HepG2 (cell line): Measurements from ENCODE around the gene SCUBE1. TPM values are rescaled to one million over a fixed set of nuclear protein-coding genes. Genes with fewer than 3 reads are reported as not detected.

Experiments
- ATAC-seq: fragments of 200-7000 bp; cut with Tn5 transposase; 3 replicates; pipeline ENCODE4 v1.9.1; 2020; ENCODE audit warnings: mild to moderate bottlenecking, moderate library complexity
- BruUV-seq: library from RNA; stranded (reverse); fragments of 400-500 nt; replicated peaks from 2 replicates; lab custom pipeline; 2021; lab: Mats Ljungman, UMichigan
- CTCF ChIA-PET: fragments of 300-600 bp; formaldehyde crosslinking; extraction: SDS; loops from one replicate; lab custom pipeline; 2021; ENCODE audit warnings: low total read pairs, inconsistent platforms, low intra/inter-chr PET ratio; lab: Yijun Ruan, JAX
- POLR2A ChIA-PET: fragments of 350-600 bp; sonication (Branson Sonifier 250); formaldehyde crosslinking; loops from one replicate; lab custom pipeline; 2020; ENCODE audit warnings: antibody characterized with exemption, inconsistent platforms; lab: Yijun Ruan, JAX
- DNase-seq: peaks from one replicate; pipeline ENCODE4 v3.0.0-alpha.2; 2015; ENCODE audit warnings: low spot score
- FAIRE-seq: peaks from 3 replicates; lab custom pipeline; 2011; peaks lifted over from hg19 to GRCh38; lab: Jason Lieb, UNC
- H2AFZ ChIP-seq: one replicate; pipeline ENCODE4 v1.6.1; 2011; ENCODE audit warnings: low read length, inconsistent platforms
- H3K27ac ChIP-seq: fragments of 300-600 bp; 3 replicates; pipeline ENCODE4 v1.8.0; 2011; ENCODE audit warnings: mixed run types, mild to moderate bottlenecking, mixed read lengths, low read length, inconsistent platforms; ENCODE audit not compliant: insufficient read depth; ENCODE audit errors: extremely low read length
- H3K27me3 ChIP-seq, 2 experiments: fragments of 200-600 bp in 1 of 2; 2 replicates in 1 of 2; 3 replicates in 1 of 2; pipeline versions ENCODE4 v1.6.0 to v1.8.0; 2011; ENCODE audit warnings: low read length in 2 of 2, mild to moderate bottlenecking in 2 of 2, moderate library complexity in 2 of 2, inconsistent platforms in 1 of 2; ENCODE audit not compliant: insufficient read depth in 2 of 2, control insufficient read depth in 1 of 2
- H3K36me3 ChIP-seq, 2 experiments: fragments of 200-600 bp in 1 of 2; replicated peaks in 1 of 2; 2 replicates in 1 of 2; 3 replicates in 1 of 2; pipeline versions ENCODE4 v1.5.1 to v1.8.0; 2011; ENCODE audit warnings: low read length in 2 of 2, inconsistent platforms in 1 of 2; ENCODE audit not compliant: insufficient read depth in 2 of 2, control insufficient read depth in 1 of 2
- H3K4me1 ChIP-seq: 2 replicates; pipeline ENCODE4 v1.5.1; 2012; ENCODE audit warnings: low read length, inconsistent platforms; ENCODE audit not compliant: insufficient read depth
- H3K4me2 ChIP-seq: 2 replicates; pipeline ENCODE4 v1.6.0; 2011; ENCODE audit warnings: low read depth, low read length, inconsistent platforms
- H3K4me3 ChIP-seq, 3 experiments: fragments of 200-600 bp in 1 of 3; sonication (generic), shearing (Covaris generic) in 1 of 3; replicated peaks in 1 of 3; 2 replicates each; pipeline ENCODE4 v1.5.1; 2011 to 2016; ENCODE audit warnings: low read length in 3 of 3, inconsistent platforms in 2 of 3, low read depth in 2 of 3, mild to moderate bottlenecking in 2 of 3, control low read depth in 1 of 3, mixed read lengths in 1 of 3; ENCODE audit not compliant: insufficient read depth in 1 of 3
- H3K79me2 ChIP-seq: one replicate; pipeline ENCODE4 v1.6.1; 2011; ENCODE audit warnings: low read length, inconsistent platforms; ENCODE audit not compliant: insufficient read depth
- H3K9ac ChIP-seq: 2 replicates; pipeline ENCODE4 v1.6.0; 2011; ENCODE audit warnings: mild to moderate bottlenecking, low read depth, low read length, inconsistent platforms; ENCODE audit not compliant: insufficient read depth
- H3K9me3 ChIP-seq: 2 replicates; pipeline ENCODE4 v1.5.1; 2012; ENCODE audit warnings: mild to moderate bottlenecking, low read length
- H4K20me1 ChIP-seq: 2 replicates; pipeline ENCODE4 v1.6.0; 2011; ENCODE audit warnings: inconsistent platforms, mild to moderate bottlenecking, low read length, moderate library complexity; ENCODE audit not compliant: insufficient read depth
- AGO1 ChIP-seq: fragments of 200-400 bp; formaldehyde crosslinking; IDR thresholded peaks from 2 replicates; pipeline ENCODE4 v1.6.1; 2017; ENCODE audit warnings: mild to moderate bottlenecking, low read depth, low read length, moderate library complexity; ENCODE audit not compliant: poor library complexity, severe bottlenecking
- HDAC2 ChIP-seq: sonication (generic); formaldehyde crosslinking; IDR thresholded peaks from 2 replicates; pipeline ENCODE4 v1.4.0; 2020; ENCODE audit warnings: missing genetic modification reagents
- HNRNPLL ChIP-seq: fragments of 200-400 bp; formaldehyde crosslinking; IDR thresholded peaks from 2 replicates; pipeline ENCODE4 v1.6.1; 2017; ENCODE audit warnings: mild to moderate bottlenecking, low read depth, low read length; ENCODE audit not compliant: poor library complexity, severe bottlenecking
- RAD21 ChIP-seq: fragments of 450-650 bp; formaldehyde crosslinking; IDR thresholded peaks from 2 replicates; pipeline ENCODE4 v1.5.0; 2020; ENCODE audit warnings: mild to moderate bottlenecking
- SMC3 ChIP-seq: IDR thresholded peaks from 2 replicates; pipeline ENCODE4 v1.6.1; 2011; ENCODE audit warnings: low read length, improper control_type of control experiment
- SRY ChIP-seq: sonication (generic); formaldehyde crosslinking; IDR thresholded peaks from 2 replicates; pipeline ENCODE4 v1.8.0; 2022; ENCODE audit warnings: mild to moderate bottlenecking, missing genetic modification reagents
- STAG1 ChIP-seq: sonication (generic); formaldehyde crosslinking; IDR thresholded peaks from 2 replicates; pipeline ENCODE4 v1.4.0; 2020; ENCODE audit warnings: missing genetic modification reagents
- XRCC5 ChIP-seq: fragments of 200-400 bp; formaldehyde crosslinking; optimal IDR thresholded peaks from 2 replicates; pipeline ENCODE3; 2017; ENCODE audit warnings: mild to moderate bottlenecking, low read length
- ZFX ChIP-seq: sonication (generic); formaldehyde crosslinking; IDR thresholded peaks from 2 replicates; pipeline ENCODE4 v1.4.0; 2020; ENCODE audit warnings: mild to moderate bottlenecking, low read depth, missing genetic modification reagents, moderate library complexity
- ZMAT3 ChIP-seq: sonication (generic); formaldehyde crosslinking; conservative IDR thresholded peaks from 2 replicates; pipeline ENCODE4 v1.7.0; 2021; ENCODE audit warnings: missing genetic modification reagents
- WGBS: methylation state at CpG from one replicate; pipeline ENCODE4 v1.1.6; 2017; ENCODE audit warnings: low lambda C conversion rate; 5-methylcytosine and 5-hydroxymethylcytosine counted together
- in situ Hi-C: cut with HindIII; loops from 2 replicates; pipeline ENCODE4 v1.10.0; 2017; ENCODE audit warnings: low pct_unique_long_range_greater_than_20kb; ENCODE audit not compliant: extremely low pct_ligation_motif_present
- intact Hi-C: fragments of 100-400 bp; cut with micrococcal nuclease; formaldehyde crosslinking; loops from one replicate; pipeline ENCODE4 v1.10.0; 2022; ENCODE audit not compliant: unreplicated experiment
- polyA plus RNA-seq, 8 experiments: library from polyadenylated mRNA; depleted of rRNA in 3 of 8; stranded (reverse) in 7 of 8; unstranded in 1 of 8; fragments of >200 nt; fragmentation: Illumina TruSeq in 4 of 8; extraction: Trizol in 4 of 8; gene quantifications; 2 replicates each; pipeline versions ENCODE4 v1.2.1 to v1.2.3, GENCODE V29; 2011 to 2016; ENCODE audit warnings: low read depth in 4 of 8, missing spikeins in 1 of 8, mixed read lengths in 1 of 8; ENCODE audit not compliant: insufficient read depth in 1 of 8
- total RNA-seq, 5 experiments: library from RNA; depleted of rRNA; stranded (reverse); fragments of >200 nt; fragmentation: Illumina TruSeq; extraction: Trizol; gene quantifications; 2 replicates each; pipeline ENCODE4 v1.2.3, GENCODE V29; 2016; ENCODE audit warnings: low read depth in 1 of 5
- TF ChIP-seq, protein P1 (sequence below): sonication (generic); formaldehyde crosslinking; IDR thresholded peaks from 2 replicates; pipeline ENCODE4 v1.4.0; 2020; ENCODE audit warnings: mild to moderate bottlenecking, missing genetic modification reagents, borderline replicate concordance
- TF ChIP-seq, protein P2 (sequence below): sonication (generic); formaldehyde crosslinking; IDR thresholded peaks from 2 replicates; pipeline ENCODE4 v1.5.0; 2020; ENCODE audit warnings: mild to moderate bottlenecking, missing genetic modification reagents, moderate library complexity
- TF ChIP-seq, protein P3 (sequence below): sonication (generic); formaldehyde crosslinking; conservative IDR thresholded peaks from 2 replicates; pipeline ENCODE4 v1.8.0; 2022; ENCODE audit warnings: mild to moderate bottlenecking, moderate library complexity, missing genetic modification reagents

SCUBE1 gene
- total and polyA plus RNA-seq, 2 of the 13 experiments (the other 11 are each of a cell fraction or from before 2014, with no cell fraction given): under 0.01 to 0.05 TPM

DNA sequence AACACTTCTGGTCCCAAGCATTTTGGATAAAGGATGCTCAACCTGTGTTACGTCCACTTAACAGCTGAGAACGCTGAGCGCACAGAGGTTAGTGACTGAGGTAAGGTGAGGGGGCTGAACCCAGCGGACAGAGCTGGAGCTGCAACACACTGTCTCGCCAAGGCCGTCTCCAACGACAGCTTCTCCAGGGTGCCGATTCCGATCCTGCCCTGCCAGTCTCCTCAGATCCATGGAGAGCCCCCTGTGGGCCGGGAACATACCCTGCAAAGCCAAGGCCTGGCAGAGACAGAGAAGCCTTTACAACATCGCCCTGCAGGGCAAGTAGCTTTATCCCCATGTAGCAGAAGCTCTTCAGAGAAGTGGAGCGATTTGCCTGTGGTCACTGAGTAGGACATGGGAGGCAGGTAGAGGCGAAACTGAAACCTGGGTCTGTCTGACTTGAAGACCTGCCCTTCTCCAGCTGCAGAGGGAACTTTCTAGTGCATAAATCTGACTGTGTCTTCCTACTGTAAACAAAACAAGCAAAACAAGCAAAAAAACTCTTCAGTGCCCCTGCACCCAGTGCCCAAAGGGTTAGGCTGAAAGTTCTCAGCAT is 72.8 kb downstream of the SCUBE1 start:
- Histone ChIP-seq H3K27ac (no peak overlapping the region), H3K4me3 (no peak overlapping the region), H3K9ac (no peak overlapping the region), H3K4me2 (no peak overlapping the region), H3K27me3 (peaks cover 12 to 56% of the 10 kb centered on the region in 2 experiments), H4K20me1 (no peaks in the 10 kb centered on the region)
- intact Hi-C loops: loop anchor here (1.0 kb wide), 1 partner anchor 39 kb away; no protein-coding TSS in a partner anchor
- peak; percentile 83 for ATAC-seq
- WGBS: 18% methylated on average over 12 of the region's 13 CpGs
- POLR2A ChIA-PET: no interaction called here
- CTCF ChIA-PET: interaction anchor here (1.6 to 2.0 kb wide), 2 partner anchors 39 to 119 kb away, joined by 4 to 11 read pairs; no protein-coding TSS in a partner anchor
- TF ChIP-seq STAG1 (CRISPR knock-in tag) (peak; percentile 58), ZFX (CRISPR knock-in tag) (0 out of 2 replicates have a peak, but pooled peaks have one; percentile 11), SRY (no peak), AGO1 (no peak), SMC3 (peak; percentile 44; the same call in 1 of the 2 replicates), RAD21 (CRISPR knock-in tag) (peak; percentile 42; the same call in 1 of the 2 replicates), XRCC5 (peak; percentile 24), HDAC2 (CRISPR knock-in tag) (no peak), HNRNPLL (no peak), ZMAT3 (no peak)
- TF ChIP-seq, protein P1, sequence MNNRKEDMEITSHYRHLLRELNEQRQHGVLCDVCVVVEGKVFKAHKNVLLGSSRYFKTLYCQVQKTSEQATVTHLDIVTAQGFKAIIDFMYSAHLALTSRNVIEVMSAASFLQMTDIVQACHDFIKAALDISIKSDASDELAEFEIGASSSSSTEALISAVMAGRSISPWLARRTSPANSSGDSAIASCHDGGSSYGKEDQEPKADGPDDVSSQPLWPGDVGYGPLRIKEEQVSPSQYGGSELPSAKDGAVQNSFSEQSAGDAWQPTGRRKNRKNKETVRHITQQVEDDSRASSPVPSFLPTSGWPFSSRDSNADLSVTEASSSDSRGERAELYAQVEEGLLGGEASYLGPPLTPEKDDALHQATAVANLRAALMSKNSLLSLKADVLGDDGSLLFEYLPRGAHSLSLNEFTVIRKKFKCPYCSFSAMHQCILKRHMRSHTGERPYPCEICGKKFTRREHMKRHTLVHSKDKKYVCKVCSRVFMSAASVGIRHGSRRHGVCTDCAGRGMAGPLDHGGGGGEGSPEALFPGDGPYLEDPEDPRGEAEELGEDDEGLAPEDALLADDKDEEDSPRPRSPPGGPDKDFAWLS (CRISPR knock-in tag): no peak
- TF ChIP-seq, protein P2, sequence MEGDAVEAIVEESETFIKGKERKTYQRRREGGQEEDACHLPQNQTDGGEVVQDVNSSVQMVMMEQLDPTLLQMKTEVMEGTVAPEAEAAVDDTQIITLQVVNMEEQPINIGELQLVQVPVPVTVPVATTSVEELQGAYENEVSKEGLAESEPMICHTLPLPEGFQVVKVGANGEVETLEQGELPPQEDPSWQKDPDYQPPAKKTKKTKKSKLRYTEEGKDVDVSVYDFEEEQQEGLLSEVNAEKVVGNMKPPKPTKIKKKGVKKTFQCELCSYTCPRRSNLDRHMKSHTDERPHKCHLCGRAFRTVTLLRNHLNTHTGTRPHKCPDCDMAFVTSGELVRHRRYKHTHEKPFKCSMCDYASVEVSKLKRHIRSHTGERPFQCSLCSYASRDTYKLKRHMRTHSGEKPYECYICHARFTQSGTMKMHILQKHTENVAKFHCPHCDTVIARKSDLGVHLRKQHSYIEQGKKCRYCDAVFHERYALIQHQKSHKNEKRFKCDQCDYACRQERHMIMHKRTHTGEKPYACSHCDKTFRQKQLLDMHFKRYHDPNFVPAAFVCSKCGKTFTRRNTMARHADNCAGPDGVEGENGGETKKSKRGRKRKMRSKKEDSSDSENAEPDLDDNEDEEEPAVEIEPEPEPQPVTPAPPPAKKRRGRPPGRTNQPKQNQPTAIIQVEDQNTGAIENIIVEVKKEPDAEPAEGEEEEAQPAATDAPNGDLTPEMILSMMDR (CRISPR knock-in tag): peak; percentile 64
- TF ChIP-seq, protein P3, sequence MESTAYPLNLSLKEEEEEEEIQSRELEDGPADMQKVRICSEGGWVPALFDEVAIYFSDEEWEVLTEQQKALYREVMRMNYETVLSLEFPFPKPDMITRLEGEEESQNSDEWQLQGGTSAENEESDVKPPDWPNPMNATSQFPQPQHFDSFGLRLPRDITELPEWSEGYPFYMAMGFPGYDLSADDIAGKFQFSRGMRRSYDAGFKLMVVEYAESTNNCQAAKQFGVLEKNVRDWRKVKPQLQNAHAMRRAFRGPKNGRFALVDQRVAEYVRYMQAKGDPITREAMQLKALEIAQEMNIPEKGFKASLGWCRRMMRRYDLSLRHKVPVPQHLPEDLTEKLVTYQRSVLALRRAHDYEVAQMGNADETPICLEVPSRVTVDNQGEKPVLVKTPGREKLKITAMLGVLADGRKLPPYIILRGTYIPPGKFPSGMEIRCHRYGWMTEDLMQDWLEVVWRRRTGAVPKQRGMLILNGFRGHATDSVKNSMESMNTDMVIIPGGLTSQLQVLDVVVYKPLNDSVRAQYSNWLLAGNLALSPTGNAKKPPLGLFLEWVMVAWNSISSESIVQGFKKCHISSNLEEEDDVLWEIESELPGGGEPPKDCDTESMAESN (CRISPR knock-in tag): no peak
- TF ChIP-seq, all 625 proteins: peak for 6
- FAIRE-seq (peak; percentile 73), DNase-seq (peak; percentile 69)
- H3K79me2 ChIP-seq: no peaks in the 10 kb centered on the region
- BruUV-seq: no TSS peak
- no peaks in the 10 kb centered on the region for H3K36me3 ChIP-seq
- no peaks in the 10 kb centered on the region for H3K9me3 ChIP-seq
- no peak overlapping the region for H2AFZ ChIP-seq
- peaks cover 8% of the 10 kb centered on the region for H3K4me1 ChIP-seq
- in situ Hi-C loops: loop anchor here (5.0 kb wide), 2 partner anchors 38 to 77 kb away; no protein-coding TSS in a partner anchor
